Retinal pigment epithelial cell (primary cell): Measurements from ENCODE around the gene RGS16.

Experiments used
- DNase-seq: peaks from one replicate; pipeline ENCODE4 v3.0.0-alpha.2; 2010; ENCODE audit warnings: low read depth
- H3K4me3 ChIP-seq: 2 replicates; pipeline ENCODE4 v1.5.1; 2011; ENCODE audit warnings: mild to moderate bottlenecking, low read length, control low read depth, moderate library complexity
- TF ChIP-seq, protein P1 (sequence below): conservative IDR thresholded peaks from 2 replicates; pipeline ENCODE4 v1.5.1; 2011; ENCODE audit warnings: low read depth, low read length, control low read depth, inconsistent platforms

RGS16 gene

DNA sequence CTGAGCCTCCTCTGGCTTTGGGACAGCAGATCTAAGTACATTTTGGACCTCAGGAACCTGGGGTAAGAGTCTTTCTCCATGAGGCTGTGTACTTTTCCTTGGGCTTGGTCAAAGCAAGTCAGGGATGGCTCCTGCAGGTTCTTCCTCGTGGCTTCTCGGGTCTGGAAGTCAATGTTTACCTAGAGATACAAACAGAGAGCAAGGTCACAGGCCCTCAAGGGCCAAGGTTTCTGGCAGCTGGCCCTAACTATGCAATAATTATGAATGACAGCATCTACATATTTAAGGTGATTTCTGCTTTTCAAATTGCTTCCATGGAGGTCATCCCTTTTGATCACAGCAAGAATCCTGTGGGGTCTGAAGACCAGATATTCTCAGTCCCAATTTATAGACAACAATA, 42.5 kb upstream of the RGS16 start:
- DNase-seq = no peak
- TF ChIP-seq, protein P1, sequence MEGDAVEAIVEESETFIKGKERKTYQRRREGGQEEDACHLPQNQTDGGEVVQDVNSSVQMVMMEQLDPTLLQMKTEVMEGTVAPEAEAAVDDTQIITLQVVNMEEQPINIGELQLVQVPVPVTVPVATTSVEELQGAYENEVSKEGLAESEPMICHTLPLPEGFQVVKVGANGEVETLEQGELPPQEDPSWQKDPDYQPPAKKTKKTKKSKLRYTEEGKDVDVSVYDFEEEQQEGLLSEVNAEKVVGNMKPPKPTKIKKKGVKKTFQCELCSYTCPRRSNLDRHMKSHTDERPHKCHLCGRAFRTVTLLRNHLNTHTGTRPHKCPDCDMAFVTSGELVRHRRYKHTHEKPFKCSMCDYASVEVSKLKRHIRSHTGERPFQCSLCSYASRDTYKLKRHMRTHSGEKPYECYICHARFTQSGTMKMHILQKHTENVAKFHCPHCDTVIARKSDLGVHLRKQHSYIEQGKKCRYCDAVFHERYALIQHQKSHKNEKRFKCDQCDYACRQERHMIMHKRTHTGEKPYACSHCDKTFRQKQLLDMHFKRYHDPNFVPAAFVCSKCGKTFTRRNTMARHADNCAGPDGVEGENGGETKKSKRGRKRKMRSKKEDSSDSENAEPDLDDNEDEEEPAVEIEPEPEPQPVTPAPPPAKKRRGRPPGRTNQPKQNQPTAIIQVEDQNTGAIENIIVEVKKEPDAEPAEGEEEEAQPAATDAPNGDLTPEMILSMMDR = no peak
- no peak overlapping the region for H3K4me3 ChIP-seq

DNA sequence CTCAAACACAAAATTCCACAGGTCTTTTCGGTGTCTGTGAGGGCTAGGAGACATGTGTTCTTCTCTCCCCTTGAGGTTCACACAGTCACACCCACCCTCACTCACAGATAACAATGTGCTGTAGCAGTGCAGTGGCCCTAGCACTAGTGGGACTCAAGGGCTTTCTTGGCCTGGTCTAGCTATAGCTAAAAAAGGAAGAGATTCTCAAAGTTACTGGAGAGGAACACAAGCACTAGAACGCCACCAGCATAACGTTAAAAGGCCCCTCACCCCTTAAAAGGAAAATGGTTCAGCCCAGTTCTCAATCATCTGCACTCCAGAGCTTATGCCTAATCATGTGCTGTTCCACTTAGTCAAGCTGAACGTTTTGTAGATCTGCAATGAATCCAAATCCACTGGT, 40.7 kb upstream of the RGS16 start:
- TF ChIP-seq, protein P1 = no peak
- no peak for DNase-seq
- H3K4me3 ChIP-seq = no peak overlapping the region

DNA sequence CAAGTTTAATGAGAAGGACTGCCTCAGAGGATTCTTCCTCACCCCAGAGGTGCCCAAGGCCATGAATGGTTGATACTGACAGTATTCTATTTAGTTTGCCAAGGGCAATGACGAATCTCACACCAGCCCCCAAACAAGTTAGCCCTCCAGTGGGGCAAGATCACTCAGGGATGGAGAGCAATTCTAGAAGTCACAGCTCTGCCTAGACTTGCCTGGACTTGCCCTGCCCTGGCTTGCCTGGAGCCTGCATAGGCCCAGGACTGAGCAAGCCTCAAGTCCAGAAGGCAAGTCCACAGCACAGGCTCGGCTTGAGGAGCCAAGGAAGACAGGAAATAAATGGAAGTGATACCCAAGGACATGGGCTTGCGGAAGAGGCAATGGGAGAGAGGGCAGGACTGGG, 39.5 kb upstream of the RGS16 start:
- no peak for DNase-seq
- H3K4me3 ChIP-seq = no peak overlapping the region
- TF ChIP-seq, protein P1 = no peak

DNA sequence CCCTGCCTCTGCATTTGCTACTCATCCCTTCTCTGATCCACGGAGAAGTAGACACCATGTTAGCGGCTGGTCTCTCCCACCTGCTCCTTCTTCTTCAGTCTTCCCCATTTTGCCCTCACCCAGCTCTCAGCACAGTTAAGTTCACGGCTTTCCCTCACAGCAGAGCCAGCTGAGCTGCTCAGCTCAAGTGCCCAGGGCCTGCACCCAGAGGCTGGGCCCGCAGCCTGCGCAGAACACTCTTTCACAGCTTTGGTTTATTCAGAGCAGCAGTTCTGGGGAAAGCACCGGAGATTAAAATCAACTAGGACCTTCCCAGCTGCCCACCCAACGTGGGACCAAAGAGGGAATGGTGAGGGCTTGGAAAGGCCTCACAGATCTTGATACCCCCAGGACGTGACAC, 38.3 kb upstream of the RGS16 start:
- TF ChIP-seq, protein P1 = no peak
- DNase-seq = no peak
- no peak overlapping the region for H3K4me3 ChIP-seq

DNA sequence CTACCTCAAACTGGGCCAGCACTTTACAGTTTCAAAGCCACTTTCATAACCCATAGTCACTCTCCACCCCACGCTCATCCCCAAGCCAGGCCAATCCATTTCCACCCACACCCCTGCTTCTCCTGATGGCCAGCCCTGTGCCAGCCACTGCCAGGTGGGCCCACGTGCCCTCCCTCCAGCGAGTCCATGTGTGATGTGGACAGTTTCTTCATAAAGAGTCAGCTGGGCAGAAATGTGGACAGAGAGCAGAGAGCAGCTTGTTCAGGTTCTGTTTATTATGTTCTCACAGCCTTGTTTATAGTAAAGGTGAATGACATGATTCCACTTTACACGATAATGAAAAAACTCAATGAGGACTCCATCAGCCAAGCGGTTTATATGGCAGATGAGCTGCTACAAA, 37.4 kb upstream of the RGS16 start:
- TF ChIP-seq, protein P1 = no peak
- no peak overlapping the region for H3K4me3 ChIP-seq
- no peak for DNase-seq

DNA sequence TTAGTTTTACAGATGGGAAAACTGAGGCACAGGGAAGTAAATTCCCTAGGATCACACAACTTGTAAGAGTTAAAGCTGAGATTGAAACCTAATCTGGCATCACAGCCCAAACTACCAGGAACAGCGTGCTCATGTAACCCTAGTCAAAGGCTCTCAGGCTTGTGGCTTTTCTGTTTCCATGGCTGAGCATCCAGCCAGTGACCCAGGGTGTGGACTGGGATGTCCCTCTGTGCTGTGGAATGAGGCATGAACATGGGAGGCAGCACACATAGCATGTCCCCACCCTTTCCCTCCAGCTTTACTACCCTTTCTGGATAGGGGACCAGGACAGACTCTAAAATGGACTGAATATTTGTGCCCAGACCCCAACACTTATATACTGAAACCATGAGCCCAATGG, 35.1 kb upstream of the RGS16 start:
- DNase-seq = no peak
- no peak overlapping the region for H3K4me3 ChIP-seq
- TF ChIP-seq, protein P1 = no peak

DNA sequence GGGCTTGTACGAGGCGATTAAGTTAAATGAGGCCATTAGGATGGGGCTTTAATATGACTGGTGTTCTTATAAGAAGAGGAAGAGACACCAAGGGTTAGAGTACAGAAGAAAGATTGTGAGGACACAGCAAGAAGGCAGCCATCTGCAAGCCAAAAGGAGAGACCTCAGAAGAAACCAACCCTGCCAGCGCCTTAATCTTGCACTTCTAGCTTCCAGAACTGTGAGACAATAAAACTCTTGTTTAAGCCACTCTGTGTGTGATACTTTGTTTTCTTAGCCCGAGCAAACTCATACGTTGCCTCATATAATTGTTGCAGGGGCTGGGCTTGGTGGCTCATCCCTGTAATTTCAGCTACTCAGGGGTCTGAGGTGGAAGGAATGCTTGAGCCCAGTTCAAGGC, 33.6 kb upstream of the RGS16 start:
- TF ChIP-seq, protein P1 = no peak
- H3K4me3 ChIP-seq = no peak overlapping the region
- no peak for DNase-seq
